ENCODE measurements around the gene ABCG4.
"Not testable (repeated sequence)": the region's sequence is repeated elsewhere in the genome, so short reads cannot be mapped to it uniquely, and the experiment has no call there.

The ABCG4 gene

GRCh38 chr11:119154178-119154577, 5.3 kb downstream of the ABCG4 start:
- DNase-seq (ENCODE audit: low spot score), result no peak

GRCh38 chr11:119155733-119156492, 7.1 kb downstream of the ABCG4 start:
- DNase-seq (ENCODE audit: low spot score), result peak; percentile 37

- no peak for DNase-seq (ENCODE audit: low spot score)
Observed at GRCh38 chr11:119156496-119156895, 7.6 kb downstream of the ABCG4 start.

GRCh38 chr11:119157063-119157462, 8.2 kb downstream of the ABCG4 start:
- no peak for DNase-seq (ENCODE audit: low spot score)

GRCh38 chr11:119158467-119158866, 9.6 kb downstream of the ABCG4 start:
- DNase-seq (ENCODE audit: low spot score), result no peak

- no peak for DNase-seq (ENCODE audit: low spot score)
Observed at GRCh38 chr11:119160151-119160550, 11.3 kb downstream of the ABCG4 start.

GRCh38 chr11:119161871-119162270, 13.0 kb downstream of the ABCG4 start:
- no peak for DNase-seq (ENCODE audit: low spot score)

- DNase-seq (ENCODE audit: low spot score), result peak; percentile 68
Observed at GRCh38 chr11:119166368-119167076, 17.7 kb downstream of the ABCG4 start.

- DNase-seq (ENCODE audit: low spot score), result not testable (repeated sequence)
Observed at GRCh38 chr11:119167077-119167458, 18.2 kb downstream of the ABCG4 start.

- DNase-seq (ENCODE audit: low spot score), result no peak
Observed at GRCh38 chr11:119167933-119168332, 19.1 kb downstream of the ABCG4 start.

GRCh38 chr11:119168471-119169281, 19.8 kb downstream of the ABCG4 start, which contains the start of gene NLRX1:
TSS of gene NLRX1 (plus strand) at chr11:119168725. CDS start at chr11:119171404, 2,679 bp downstream.
- DNase-seq (ENCODE audit: low spot score), result peak; percentile 97

GRCh38 chr11:119169282-119169719, 20.4 kb downstream of the ABCG4 start:
- peak; percentile 58 for DNase-seq (ENCODE audit: low spot score)

GRCh38 chr11:119172513-119172912, 23.7 kb downstream of the ABCG4 start:
- no peak for DNase-seq (ENCODE audit: low spot score)

- no peak for DNase-seq (ENCODE audit: low spot score)
Observed at GRCh38 chr11:119173453-119173852, 24.6 kb downstream of the ABCG4 start.

GRCh38 chr11:119175493-119176077, 26.7 kb downstream of the ABCG4 start:
- DNase-seq (ENCODE audit: low spot score), result peak; percentile 58

- DNase-seq (ENCODE audit: low spot score), result no peak
Observed at GRCh38 chr11:119178166-119178680, 29.4 kb downstream of the ABCG4 start.

- no peak for DNase-seq (ENCODE audit: low spot score)
Observed at GRCh38 chr11:119179342-119179741, 30.5 kb downstream of the ABCG4 start.

- DNase-seq (ENCODE audit: low spot score), result no peak
Observed at GRCh38 chr11:119179983-119180382, 31.1 kb downstream of the ABCG4 start.

GRCh38 chr11:119180729-119181676, 32.2 kb downstream of the ABCG4 start:
- no peak for DNase-seq (ENCODE audit: low spot score)

- DNase-seq (ENCODE audit: low spot score), result no peak
Observed at GRCh38 chr11:119181677-119182412, 33.0 kb downstream of the ABCG4 start.
